Bronchial epithelial cell (primary cell): ENCODE measurements around the gene BAG3. TPM values are rescaled to one million over a fixed set of nuclear protein-coding genes. Genes with fewer than 3 reads are reported as not detected.
A peak's percentile ranks its signal among the peaks of the same experiment; 100 is the strongest.

ENCODE experiments used
- DNase-seq: peaks from one replicate; pipeline ENCODE4 v3.0.0-alpha.2; 2010; ENCODE audit warnings: low read depth
- FAIRE-seq: peaks from 2 replicates; lab custom pipeline; 2011; peaks lifted over from hg19 to GRCh38; lab: Jason Lieb, UNC
- H3K27me3 ChIP-seq: 2 replicates; pipeline ENCODE4 v1.5.1; 2011; ENCODE audit warnings: low read length; ENCODE audit not compliant: control insufficient read depth, insufficient read depth
- H3K36me3 ChIP-seq: 2 replicates; pipeline ENCODE4 v1.5.1; 2011; ENCODE audit warnings: low read length; ENCODE audit not compliant: control insufficient read depth, insufficient read depth
- H3K4me3 ChIP-seq: 2 replicates; pipeline ENCODE4 v1.5.1; 2011; ENCODE audit warnings: mild to moderate bottlenecking, low read depth, low read length, control low read depth
- total RNA-seq: library from RNA; depleted of rRNA; stranded (reverse); fragments of >200 nt; gene quantifications from 2 replicates; pipeline ENCODE4 v1.2.1, GENCODE V29; 2014
- TF ChIP-seq, protein P1 (sequence below): IDR thresholded peaks from 2 replicates; pipeline ENCODE4 v1.5.1; 2011; ENCODE audit warnings: mild to moderate bottlenecking, moderate library complexity, low read length, control low read depth, inconsistent platforms; ENCODE audit not compliant: insufficient read depth, severe bottlenecking

BAG3 gene
- total RNA-seq, 1 donor from 2014 or later: 7.1 TPM

DNA sequence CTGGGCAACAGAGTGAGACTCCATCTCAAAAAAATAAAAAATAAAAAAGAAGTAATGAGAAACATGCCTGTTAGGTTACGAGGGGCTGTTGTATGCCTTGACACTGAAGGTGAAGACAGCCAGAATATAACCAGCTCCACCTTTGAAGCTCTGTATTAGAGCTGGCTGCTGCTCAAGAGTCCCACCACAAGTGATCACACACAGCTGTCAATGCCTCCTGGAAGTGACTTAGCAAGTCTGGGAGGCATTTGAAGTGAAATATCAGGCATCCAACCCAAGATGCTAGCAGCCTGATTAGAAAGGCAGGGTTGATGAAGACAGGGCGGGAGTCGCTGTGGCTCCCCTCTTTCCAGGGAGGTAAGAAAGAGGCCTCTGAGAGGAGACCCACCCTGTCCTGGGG, 40.5 kb downstream of the BAG3 start:
- H3K27me3 ChIP-seq: no peaks in the 10 kb centered on the region
- no peak overlapping the region for H3K4me3 ChIP-seq
- FAIRE-seq (no peak), DNase-seq (no peak)
- TF ChIP-seq, protein P1, sequence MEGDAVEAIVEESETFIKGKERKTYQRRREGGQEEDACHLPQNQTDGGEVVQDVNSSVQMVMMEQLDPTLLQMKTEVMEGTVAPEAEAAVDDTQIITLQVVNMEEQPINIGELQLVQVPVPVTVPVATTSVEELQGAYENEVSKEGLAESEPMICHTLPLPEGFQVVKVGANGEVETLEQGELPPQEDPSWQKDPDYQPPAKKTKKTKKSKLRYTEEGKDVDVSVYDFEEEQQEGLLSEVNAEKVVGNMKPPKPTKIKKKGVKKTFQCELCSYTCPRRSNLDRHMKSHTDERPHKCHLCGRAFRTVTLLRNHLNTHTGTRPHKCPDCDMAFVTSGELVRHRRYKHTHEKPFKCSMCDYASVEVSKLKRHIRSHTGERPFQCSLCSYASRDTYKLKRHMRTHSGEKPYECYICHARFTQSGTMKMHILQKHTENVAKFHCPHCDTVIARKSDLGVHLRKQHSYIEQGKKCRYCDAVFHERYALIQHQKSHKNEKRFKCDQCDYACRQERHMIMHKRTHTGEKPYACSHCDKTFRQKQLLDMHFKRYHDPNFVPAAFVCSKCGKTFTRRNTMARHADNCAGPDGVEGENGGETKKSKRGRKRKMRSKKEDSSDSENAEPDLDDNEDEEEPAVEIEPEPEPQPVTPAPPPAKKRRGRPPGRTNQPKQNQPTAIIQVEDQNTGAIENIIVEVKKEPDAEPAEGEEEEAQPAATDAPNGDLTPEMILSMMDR: no peak
- no peaks in the 10 kb centered on the region for H3K36me3 ChIP-seq

DNA sequence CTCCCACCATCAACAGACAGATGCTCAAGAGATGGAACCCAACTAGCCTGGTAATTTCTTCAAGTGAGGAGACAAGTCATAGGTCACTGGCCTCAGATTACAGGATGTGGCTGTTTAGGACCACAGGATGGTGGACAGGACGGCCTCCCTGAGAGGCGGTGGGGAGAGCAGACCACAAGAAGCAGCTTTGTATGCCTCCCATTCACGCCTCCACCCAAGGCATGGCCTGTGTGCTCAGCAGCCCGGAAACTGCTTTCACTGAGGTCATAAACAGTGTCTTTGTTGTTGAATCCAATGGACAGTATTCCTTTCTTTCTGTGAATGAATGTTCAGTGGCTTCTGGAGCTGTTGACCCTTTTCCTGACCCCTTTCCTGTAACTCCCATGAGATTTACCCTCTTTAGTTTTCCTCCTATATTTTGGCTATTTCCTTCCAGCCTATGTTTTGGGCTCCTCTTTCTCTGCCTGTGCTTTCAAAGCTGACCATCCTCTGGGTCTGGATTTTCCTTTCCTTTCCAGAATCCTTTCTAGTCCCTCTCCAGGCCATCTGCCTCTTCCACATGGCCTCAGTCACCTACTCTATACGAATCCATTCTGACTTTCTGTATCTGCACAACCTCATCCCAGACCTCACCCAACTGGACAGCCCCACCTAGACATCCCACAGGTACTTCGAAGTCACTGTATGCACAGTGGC, 42.2 kb downstream of the BAG3 start:
- Histone ChIP-seq H3K27me3 (no peaks in the 10 kb centered on the region), H3K36me3 (no peaks in the 10 kb centered on the region), H3K4me3 (no peak overlapping the region)
- DNase-seq (no peak), FAIRE-seq (no peak)
- TF ChIP-seq, protein P1: no peak

DNA sequence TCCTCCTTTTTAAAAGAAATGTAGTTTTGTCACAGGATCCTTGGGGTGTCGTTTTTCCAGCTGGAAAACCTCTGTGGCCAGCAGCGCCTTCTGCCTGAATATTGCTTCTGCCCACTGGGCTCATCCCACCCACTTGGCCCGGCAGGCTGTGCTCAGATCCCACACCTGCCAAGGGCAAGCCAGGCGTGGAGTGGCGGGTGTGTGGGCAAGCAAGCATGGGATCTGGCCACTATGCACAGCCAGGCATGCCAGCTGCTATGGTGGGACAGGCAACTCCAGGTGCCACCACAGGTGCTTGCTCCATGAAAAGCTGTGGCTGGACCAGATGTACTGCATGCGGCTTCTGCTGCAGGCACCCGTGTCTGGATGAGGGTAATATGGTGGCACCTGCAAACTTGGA, 43.4 kb downstream of the BAG3 start:
- Histone ChIP-seq H3K27me3 (no peaks in the 10 kb centered on the region), H3K36me3 (no peaks in the 10 kb centered on the region), H3K4me3 (no peak overlapping the region)
- TF ChIP-seq, protein P1: no peak
- no peak for DNase-seq
- no peak for FAIRE-seq

DNA sequence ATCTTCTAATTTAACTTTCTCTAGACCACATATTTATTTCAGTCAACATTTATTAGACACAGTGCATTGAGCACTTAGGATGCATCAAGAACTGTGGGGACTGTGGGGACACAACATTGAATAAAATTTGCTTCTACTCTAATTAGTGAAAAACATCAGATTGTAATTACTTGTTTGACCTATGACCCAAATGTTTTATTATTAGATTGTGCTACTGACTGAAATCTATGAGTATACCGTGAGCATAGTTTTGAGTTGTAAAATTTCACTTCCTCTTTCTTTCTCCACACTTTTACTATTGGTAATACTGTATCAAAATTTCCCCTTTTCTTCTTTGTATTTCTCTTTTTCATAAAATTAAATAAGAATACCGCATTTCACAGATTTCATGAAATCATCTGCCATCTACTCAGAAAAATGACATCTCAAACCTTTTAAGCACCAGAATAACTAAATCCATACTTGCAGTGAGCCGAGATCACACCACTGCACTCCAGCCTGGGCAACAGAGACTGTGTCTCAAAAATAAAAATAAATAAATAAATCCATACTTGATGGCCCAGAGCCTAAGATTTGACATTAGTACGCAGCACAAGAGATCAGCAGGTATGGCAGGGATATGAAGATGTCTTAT, 49.3 kb downstream of the BAG3 start:
- no peak for FAIRE-seq
- H3K27me3 ChIP-seq: no peaks in the 10 kb centered on the region
- H3K36me3 ChIP-seq: no peaks in the 10 kb centered on the region
- DNase-seq: no peak
- TF ChIP-seq, protein P1: no peak
- no peak overlapping the region for H3K4me3 ChIP-seq

DNA sequence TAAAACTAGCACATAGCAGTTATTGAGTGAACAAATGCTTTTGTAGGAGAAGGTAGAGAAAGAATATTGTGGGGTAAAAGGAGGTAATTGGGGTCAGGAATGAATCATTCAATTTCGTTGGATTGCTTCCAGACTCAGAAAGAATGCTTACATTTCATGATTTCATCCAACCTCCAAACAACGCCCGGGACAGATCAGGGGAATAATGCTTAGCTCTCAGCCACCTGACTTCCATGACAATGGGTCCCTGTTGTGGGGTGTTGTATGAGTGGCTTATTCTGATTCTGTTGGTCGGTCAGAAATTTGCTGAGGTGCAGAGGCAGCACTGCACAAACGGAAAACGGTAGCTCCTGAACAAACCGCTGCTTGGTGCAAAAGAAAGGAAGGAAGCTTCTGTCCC, 50.7 kb downstream of the BAG3 start:
- no peaks in the 10 kb centered on the region for H3K36me3 ChIP-seq
- H3K27me3 ChIP-seq: no peaks in the 10 kb centered on the region
- H3K4me3 ChIP-seq: no peak overlapping the region
- FAIRE-seq (no peak), DNase-seq (peak; percentile 57)
- TF ChIP-seq, protein P1: no peak
